SK-N-SH (cell line): ENCODE results near the gene SAP30BP.

ENCODE experiments used
- GABPA ChIP-seq: IDR thresholded peaks from 2 replicates; pipeline ENCODE4 v1.4.0; 2012; ENCODE audit warnings: low read depth, mild to moderate bottlenecking
- RFX5 ChIP-seq: IDR thresholded peaks from 2 replicates; pipeline ENCODE4 v1.6.1; 2012; ENCODE audit warnings: mild to moderate bottlenecking, improper control_type of control experiment, low read length
- TAF1 ChIP-seq: IDR thresholded peaks from 2 replicates; pipeline ENCODE4 v1.6.1; 2012; ENCODE audit warnings: low read depth, mild to moderate bottlenecking, low read length, moderate library complexity, borderline replicate concordance
- TF ChIP-seq, protein P1 (sequence below): IDR thresholded peaks from 2 replicates; pipeline ENCODE4 v1.4.0; 2012; ENCODE audit warnings: low read depth
- TF ChIP-seq, protein P2 (sequence below): IDR thresholded peaks from 2 replicates; pipeline ENCODE4 v1.6.1; 2012; ENCODE audit warnings: mild to moderate bottlenecking, low read depth, low read length, moderate library complexity

DNA sequence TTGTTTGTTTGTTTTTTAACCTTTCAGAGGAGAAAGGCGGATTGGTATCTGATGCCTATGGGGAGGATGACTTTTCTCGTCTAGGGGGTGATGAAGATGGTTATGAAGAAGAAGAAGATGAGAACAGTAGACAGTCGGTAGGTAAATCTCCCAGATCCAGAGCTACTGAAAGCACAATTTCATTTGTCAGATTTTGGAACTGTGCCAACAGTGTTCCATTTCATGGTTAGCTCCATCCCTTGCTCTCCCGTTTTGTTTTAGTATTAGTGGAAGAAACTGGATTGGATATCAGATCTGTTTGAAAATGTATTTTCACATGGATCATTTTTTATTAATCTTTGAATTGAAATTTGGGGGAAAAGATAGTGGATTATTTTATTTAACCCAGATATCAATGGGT lies 1.4 kb downstream of the SAP30BP start:
- TF ChIP-seq, protein P1, sequence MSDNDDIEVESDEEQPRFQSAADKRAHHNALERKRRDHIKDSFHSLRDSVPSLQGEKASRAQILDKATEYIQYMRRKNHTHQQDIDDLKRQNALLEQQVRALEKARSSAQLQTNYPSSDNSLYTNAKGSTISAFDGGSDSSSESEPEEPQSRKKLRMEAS, result no peak
- TF ChIP-seq GABPA (no peak), TAF1 (no peak), RFX5 (no peak)
- TF ChIP-seq, protein P2, sequence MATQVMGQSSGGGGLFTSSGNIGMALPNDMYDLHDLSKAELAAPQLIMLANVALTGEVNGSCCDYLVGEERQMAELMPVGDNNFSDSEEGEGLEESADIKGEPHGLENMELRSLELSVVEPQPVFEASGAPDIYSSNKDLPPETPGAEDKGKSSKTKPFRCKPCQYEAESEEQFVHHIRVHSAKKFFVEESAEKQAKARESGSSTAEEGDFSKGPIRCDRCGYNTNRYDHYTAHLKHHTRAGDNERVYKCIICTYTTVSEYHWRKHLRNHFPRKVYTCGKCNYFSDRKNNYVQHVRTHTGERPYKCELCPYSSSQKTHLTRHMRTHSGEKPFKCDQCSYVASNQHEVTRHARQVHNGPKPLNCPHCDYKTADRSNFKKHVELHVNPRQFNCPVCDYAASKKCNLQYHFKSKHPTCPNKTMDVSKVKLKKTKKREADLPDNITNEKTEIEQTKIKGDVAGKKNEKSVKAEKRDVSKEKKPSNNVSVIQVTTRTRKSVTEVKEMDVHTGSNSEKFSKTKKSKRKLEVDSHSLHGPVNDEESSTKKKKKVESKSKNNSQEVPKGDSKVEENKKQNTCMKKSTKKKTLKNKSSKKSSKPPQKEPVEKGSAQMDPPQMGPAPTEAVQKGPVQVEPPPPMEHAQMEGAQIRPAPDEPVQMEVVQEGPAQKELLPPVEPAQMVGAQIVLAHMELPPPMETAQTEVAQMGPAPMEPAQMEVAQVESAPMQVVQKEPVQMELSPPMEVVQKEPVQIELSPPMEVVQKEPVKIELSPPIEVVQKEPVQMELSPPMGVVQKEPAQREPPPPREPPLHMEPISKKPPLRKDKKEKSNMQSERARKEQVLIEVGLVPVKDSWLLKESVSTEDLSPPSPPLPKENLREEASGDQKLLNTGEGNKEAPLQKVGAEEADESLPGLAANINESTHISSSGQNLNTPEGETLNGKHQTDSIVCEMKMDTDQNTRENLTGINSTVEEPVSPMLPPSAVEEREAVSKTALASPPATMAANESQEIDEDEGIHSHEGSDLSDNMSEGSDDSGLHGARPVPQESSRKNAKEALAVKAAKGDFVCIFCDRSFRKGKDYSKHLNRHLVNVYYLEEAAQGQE, result no peak
